OCI-LY3 (cell line): ENCODE data around the gene ANKRD44.

Experiments
- H2AFZ ChIP-seq: fragments of 200-600, 300-600 bp; shearing (Covaris generic); 2 replicates; pipeline ENCODE4 v1.6.0; 2014; ENCODE audit warnings: antibody characterized with exemption, low read depth, low read length
- H3K27ac ChIP-seq: fragments of 200-600, 300-600 bp; sonication (generic); 2 replicates; pipeline ENCODE4 v1.5.1; 2014; ENCODE audit warnings: mild to moderate bottlenecking, low read length, moderate library complexity, mixed read lengths
- H3K27me3 ChIP-seq: fragments of 200-600, 300-600 bp; sonication (generic); 2 replicates; pipeline ENCODE4 v1.6.1; 2014; ENCODE audit warnings: low read depth, low read length, mixed read lengths
- H3K36me3 ChIP-seq: fragments of 200-600, 300-600 bp; sonication (generic); replicated peaks from 2 replicates; pipeline ENCODE3; 2014; ENCODE audit warnings: low read depth, low read length, mixed read lengths
- H3K4me1 ChIP-seq: fragments of 300-600, 200-600 bp; sonication (generic); 2 replicates; pipeline ENCODE4 v1.6.1; 2014; ENCODE audit warnings: low read length, mixed read lengths
- H3K4me2 ChIP-seq: fragments of 200-600, 300-600 bp; sonication (generic); 2 replicates; pipeline ENCODE4 v1.6.1; 2014; ENCODE audit warnings: low read length, mixed read lengths
- H3K4me3 ChIP-seq: fragments of 300-600, 200-600 bp; sonication (generic); 2 replicates; pipeline ENCODE4 v1.5.1; 2014; ENCODE audit warnings: antibody characterized with exemption, mild to moderate bottlenecking, low read length, moderate library complexity
- H3K79me2 ChIP-seq: fragments of 300-600, 200-600 bp; shearing (Covaris generic); 2 replicates; pipeline ENCODE4 v1.6.1; 2014; ENCODE audit warnings: mild to moderate bottlenecking, low read length, mixed read lengths
- H3K9ac ChIP-seq: fragments of 300-600, 200-600 bp; shearing (Covaris generic); 2 replicates; pipeline ENCODE4 v1.6.0; 2014; ENCODE audit warnings: mild to moderate bottlenecking, low read length, moderate library complexity
- H3K9me3 ChIP-seq: fragments of 200-600, 300-600 bp; shearing (Covaris generic); 2 replicates; pipeline ENCODE4 v1.6.1; 2014; ENCODE audit warnings: low read length, mixed read lengths; ENCODE audit not compliant: insufficient read depth
- H4K20me1 ChIP-seq: fragments of 200-600, 300-600 bp; sonication (generic); 2 replicates; pipeline ENCODE4 v1.6.1; 2016; ENCODE audit warnings: low read length, mixed read lengths; ENCODE audit not compliant: insufficient read depth
- EZH2phosphoT487 ChIP-seq: fragments of 200-600 bp; shearing (Covaris generic); IDR thresholded peaks from 2 replicates; pipeline ENCODE4 v1.6.1; 2018; ENCODE audit warnings: antibody characterized with exemption, mixed run types, low read depth
- TF ChIP-seq, protein P1 (sequence below): fragments of 200-600, 300-600 bp; sonication (generic); IDR thresholded peaks from 2 replicates; pipeline ENCODE4 v1.5.1; 2014; ENCODE audit warnings: antibody characterized with exemption, low read length, low read depth

Gene ANKRD44

DNA sequence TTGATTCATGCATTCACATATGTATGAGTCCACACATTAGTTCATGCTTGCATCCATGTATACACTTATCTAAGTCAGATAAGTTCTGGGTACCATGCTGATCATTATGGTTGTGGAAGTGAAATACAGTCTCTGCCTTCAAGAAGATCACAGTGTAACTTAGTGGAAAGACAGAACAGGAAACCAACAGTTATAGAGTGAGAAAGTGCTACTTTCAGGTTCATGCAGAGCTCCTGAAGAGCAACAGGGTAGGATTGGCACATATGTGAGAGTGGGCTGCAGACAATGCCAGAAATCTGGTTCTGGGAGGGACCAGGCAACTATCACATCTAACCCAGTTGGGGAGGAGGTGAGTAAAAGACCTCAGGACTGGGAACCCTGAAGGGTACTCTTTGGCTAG is 348.7 kb downstream of the ANKRD44 start:
- Histone ChIP-seq H3K4me3 (no peak overlapping the region), H2AFZ (no peak overlapping the region), H3K4me2 (no peak overlapping the region), H3K27me3 (no peaks in the 10 kb centered on the region), H3K9me3 (no peaks in the 10 kb centered on the region), H3K36me3 (no peaks in the 10 kb centered on the region), H4K20me1 (no peaks in the 10 kb centered on the region), H3K79me2 (no peaks in the 10 kb centered on the region), H3K4me1 (no peaks in the 10 kb centered on the region), H3K27ac (no peak overlapping the region), H3K9ac (no peak overlapping the region)
- TF ChIP-seq, protein P1, sequence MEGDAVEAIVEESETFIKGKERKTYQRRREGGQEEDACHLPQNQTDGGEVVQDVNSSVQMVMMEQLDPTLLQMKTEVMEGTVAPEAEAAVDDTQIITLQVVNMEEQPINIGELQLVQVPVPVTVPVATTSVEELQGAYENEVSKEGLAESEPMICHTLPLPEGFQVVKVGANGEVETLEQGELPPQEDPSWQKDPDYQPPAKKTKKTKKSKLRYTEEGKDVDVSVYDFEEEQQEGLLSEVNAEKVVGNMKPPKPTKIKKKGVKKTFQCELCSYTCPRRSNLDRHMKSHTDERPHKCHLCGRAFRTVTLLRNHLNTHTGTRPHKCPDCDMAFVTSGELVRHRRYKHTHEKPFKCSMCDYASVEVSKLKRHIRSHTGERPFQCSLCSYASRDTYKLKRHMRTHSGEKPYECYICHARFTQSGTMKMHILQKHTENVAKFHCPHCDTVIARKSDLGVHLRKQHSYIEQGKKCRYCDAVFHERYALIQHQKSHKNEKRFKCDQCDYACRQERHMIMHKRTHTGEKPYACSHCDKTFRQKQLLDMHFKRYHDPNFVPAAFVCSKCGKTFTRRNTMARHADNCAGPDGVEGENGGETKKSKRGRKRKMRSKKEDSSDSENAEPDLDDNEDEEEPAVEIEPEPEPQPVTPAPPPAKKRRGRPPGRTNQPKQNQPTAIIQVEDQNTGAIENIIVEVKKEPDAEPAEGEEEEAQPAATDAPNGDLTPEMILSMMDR, result no peak
- TF ChIP-seq EZH2phosphoT487, result no peak

DNA sequence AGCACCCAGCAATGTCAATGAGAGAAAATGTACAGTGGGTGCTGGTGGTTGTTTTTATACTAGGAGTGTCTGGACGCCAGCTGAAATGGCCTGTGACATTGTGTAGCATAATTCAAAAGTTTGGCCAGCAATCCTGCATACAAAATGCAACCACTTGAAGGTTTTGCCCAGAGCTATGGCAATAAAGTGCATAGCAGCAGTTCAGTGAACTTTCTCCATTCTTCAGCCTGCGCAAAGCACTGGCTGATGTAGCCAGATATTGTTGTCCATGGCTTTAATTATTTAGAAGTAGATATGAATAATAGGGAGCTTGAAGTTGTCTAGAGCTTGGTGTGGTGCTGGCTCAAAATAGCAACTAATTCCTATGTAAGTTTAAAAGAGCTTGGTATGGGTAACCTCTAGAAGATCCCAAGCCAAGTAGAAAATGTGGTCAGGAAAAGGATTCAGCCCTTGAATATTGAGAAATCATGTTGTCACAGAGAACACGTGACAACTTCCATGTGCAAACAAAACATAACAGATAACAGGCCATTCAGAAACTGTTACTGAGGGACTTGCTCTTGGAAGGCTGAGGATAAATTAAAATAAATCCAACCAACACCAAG is 350.7 kb downstream of the ANKRD44 start:
- Histone ChIP-seq H3K9me3 (no peaks in the 10 kb centered on the region), H3K4me1 (no peaks in the 10 kb centered on the region), H3K4me3 (no peak overlapping the region), H3K79me2 (no peaks in the 10 kb centered on the region), H3K36me3 (no peaks in the 10 kb centered on the region), H3K27me3 (no peaks in the 10 kb centered on the region), H2AFZ (no peak overlapping the region), H3K9ac (no peak overlapping the region), H3K4me2 (no peak overlapping the region), H4K20me1 (no peaks in the 10 kb centered on the region), H3K27ac (no peak overlapping the region)
- TF ChIP-seq EZH2phosphoT487, result no peak
- TF ChIP-seq, protein P1, result no peak

DNA sequence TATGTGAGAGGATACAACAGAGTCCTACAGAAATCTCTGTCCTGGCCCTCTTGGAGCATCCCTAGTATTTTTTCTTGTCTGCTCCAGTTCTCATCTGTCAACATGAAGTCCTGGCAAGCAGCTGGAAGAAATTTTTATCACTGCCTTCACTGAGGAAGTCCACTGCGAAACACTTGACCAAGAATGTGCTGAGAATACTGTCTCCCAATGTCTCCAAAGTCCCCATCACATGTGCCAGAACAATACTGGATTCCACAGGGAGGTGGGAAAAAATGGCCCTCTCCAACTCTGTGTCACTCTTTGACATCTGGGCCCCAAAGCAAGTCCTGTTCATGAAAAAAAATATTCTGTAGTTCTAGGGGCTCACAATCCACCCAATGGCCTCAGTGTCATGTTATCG is 351.3 kb downstream of the ANKRD44 start:
- no peaks in the 10 kb centered on the region for H4K20me1 ChIP-seq
- no peak for TF ChIP-seq EZH2phosphoT487
- TF ChIP-seq, protein P1, result no peak
- H3K9ac ChIP-seq, result no peak overlapping the region
- no peak overlapping the region for H2AFZ ChIP-seq
- H3K4me1 ChIP-seq, result no peaks in the 10 kb centered on the region
- no peaks in the 10 kb centered on the region for H3K36me3 ChIP-seq
- H3K4me3 ChIP-seq, result no peak overlapping the region
- no peak overlapping the region for H3K4me2 ChIP-seq
- H3K79me2 ChIP-seq, result no peaks in the 10 kb centered on the region
- H3K9me3 ChIP-seq, result no peaks in the 10 kb centered on the region
- H3K27me3 ChIP-seq, result no peaks in the 10 kb centered on the region
- H3K27ac ChIP-seq, result no peak overlapping the region

DNA sequence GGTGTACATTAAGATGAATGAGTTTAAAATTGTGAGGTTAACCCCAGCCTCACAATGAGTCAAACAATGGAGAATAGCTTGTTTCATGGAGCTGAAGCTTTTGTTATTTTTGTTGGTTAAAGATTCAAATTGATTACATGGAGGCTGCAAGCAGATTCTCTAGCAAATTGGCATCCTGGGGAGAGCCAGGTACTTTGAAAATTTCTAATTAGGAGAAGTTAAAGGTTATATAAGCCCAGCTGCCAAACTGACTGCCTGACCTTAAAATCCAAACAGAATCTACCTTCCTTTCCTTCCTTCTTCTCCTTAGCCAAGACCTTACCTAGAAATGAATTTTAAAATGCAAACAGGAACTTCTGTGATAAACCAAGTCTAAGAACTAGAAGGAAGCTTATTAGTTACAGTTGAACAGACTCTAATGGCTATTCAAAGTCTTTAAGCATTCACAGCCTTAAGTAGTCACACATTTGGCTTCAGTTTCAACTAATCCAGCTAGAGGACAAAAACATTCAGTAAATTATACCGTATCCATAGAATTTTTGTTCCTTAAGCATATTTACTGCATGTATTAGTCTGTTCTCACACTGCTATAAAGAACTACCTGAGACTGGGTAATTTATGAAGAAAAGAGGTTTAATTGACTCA is 352.6 kb downstream of the ANKRD44 start:
- Histone ChIP-seq H3K9ac (no peak overlapping the region), H3K27ac (no peak overlapping the region), H3K4me3 (no peak overlapping the region), H3K4me1 (no peaks in the 10 kb centered on the region), H3K79me2 (no peaks in the 10 kb centered on the region), H2AFZ (no peak overlapping the region), H3K9me3 (no peaks in the 10 kb centered on the region), H3K4me2 (no peak overlapping the region), H3K27me3 (no peaks in the 10 kb centered on the region), H4K20me1 (no peaks in the 10 kb centered on the region), H3K36me3 (no peaks in the 10 kb centered on the region)
- TF ChIP-seq, protein P1, result no peak
- TF ChIP-seq EZH2phosphoT487, result no peak
